Body of pancreas (tissue), 4 donors: ENCODE results near the gene TMEM134.

Source experiments
- CTCF ChIP-seq, 7 experiments: fragments of 450-650 bp in 4 of 7; fragments of 200-600 bp in 3 of 7; sonication (generic) in 3 of 7; IDR thresholded peaks; one replicate each; pipeline ENCODE4 v1.5.1; 2016 to 2019; ENCODE audit warnings: antibody characterized with exemption in 7 of 7
- POLR2A ChIP-seq, 3 donors: fragments of 450-650 bp; IDR thresholded peaks; one replicate each; pipeline ENCODE4 v1.6.1; 2016; ENCODE audit warnings: antibody characterized with exemption in 3 of 3, mild to moderate bottlenecking in 2 of 3

- TF ChIP-seq CTCF (IDR thresholded peaks at IDR 0.05) (no peak), POLR2A (IDR thresholded peaks at IDR 0.05) (no peak)
Observed at GRCh38 chr11:67422891-67423290, 46.2 kb downstream of the TMEM134 start.
